HepG2 (cell line): Measurements from ENCODE around the gene GPR25. TPM values are rescaled to one million over a fixed set of nuclear protein-coding genes. Genes with fewer than 3 reads are reported as not detected.

ENCODE experiments used
- CTCF ChIP-seq: sonication (generic); formaldehyde crosslinking; IDR thresholded peaks from 2 replicates; pipeline ENCODE4 v1.5.0; 2020; ENCODE audit warnings: mild to moderate bottlenecking, missing genetic modification reagents, moderate library complexity
- FIP1L1 ChIP-seq: fragments of 200-400 bp; formaldehyde crosslinking; IDR thresholded peaks from 2 replicates; pipeline ENCODE4 v1.6.1; 2018; ENCODE audit warnings: low read depth, mild to moderate bottlenecking, low read length, moderate library complexity, borderline replicate concordance; ENCODE audit not compliant: insufficient read depth
- FOXA3 ChIP-seq: IDR thresholded peaks from 2 replicates; pipeline ENCODE4 v1.6.1; 2016; ENCODE audit warnings: missing genetic modification reagents, missing compliant biosample characterization
- FOXK2 ChIP-seq: fragments of 450-650 bp; IDR thresholded peaks from 2 replicates; pipeline ENCODE4 v1.6.1; 2016
- HBP1 ChIP-seq: IDR thresholded peaks from 2 replicates; pipeline ENCODE4 v1.6.1; 2016; ENCODE audit warnings: low read depth, control low read depth
- HINFP ChIP-seq: sonication (generic); formaldehyde crosslinking; IDR thresholded peaks from 2 replicates; pipeline ENCODE4 v1.4.0; 2020; ENCODE audit warnings: low read depth, mild to moderate bottlenecking, missing genetic modification reagents
- HNF4G ChIP-seq, 2 experiments: sonication (generic) in 1 of 2; formaldehyde crosslinking in 1 of 2; IDR thresholded peaks; 2 replicates each; pipeline versions ENCODE4 v1.4.0 to v1.6.1; 2011 to 2020; ENCODE audit warnings: borderline replicate concordance in 2 of 2, low read depth in 2 of 2, mild to moderate bottlenecking in 2 of 2, low read length in 1 of 2, missing genetic modification reagents in 1 of 2, moderate library complexity in 1 of 2
- HNRNPUL1 ChIP-seq: fragments of 200-400 bp; formaldehyde crosslinking; IDR thresholded peaks from 2 replicates; pipeline ENCODE4 v1.6.1; 2017; ENCODE audit warnings: low read depth, mild to moderate bottlenecking, low read length, moderate library complexity
- IKZF5 ChIP-seq: IDR thresholded peaks from 2 replicates; pipeline ENCODE4 v1.6.1; 2018; ENCODE audit warnings: missing genetic modification reagents, mild to moderate bottlenecking, missing compliant biosample characterization
- IRX3 ChIP-seq: sonication (generic); formaldehyde crosslinking; IDR thresholded peaks from 2 replicates; pipeline ENCODE4 v1.8.1; 2023; ENCODE audit warnings: mild to moderate bottlenecking, low read depth, missing genetic modification reagents, borderline replicate concordance
- KLF6 ChIP-seq: IDR thresholded peaks from 2 replicates; pipeline ENCODE4 v1.8.0; 2016; ENCODE audit warnings: missing biosample characterization, missing genetic modification reagents
- NCOA1 ChIP-seq: sonication (generic); formaldehyde crosslinking; IDR thresholded peaks from 2 replicates; pipeline ENCODE4 v1.9.0; 2021; ENCODE audit warnings: missing genetic modification reagents
- NCOA2 ChIP-seq: sonication (generic); formaldehyde crosslinking; IDR thresholded peaks from 2 replicates; pipeline ENCODE4 v1.8.0; 2022; ENCODE audit warnings: inconsistent platforms
- NR2F2 ChIP-seq: IDR thresholded peaks from 2 replicates; pipeline ENCODE4 v1.6.1; 2012; ENCODE audit warnings: low read depth, inconsistent platforms, borderline replicate concordance
- TSC22D2 ChIP-seq: sonication (generic); formaldehyde crosslinking; IDR thresholded peaks from 2 replicates; pipeline ENCODE4 v1.5.1; 2020; ENCODE audit warnings: missing genetic modification reagents, mild to moderate bottlenecking, borderline replicate concordance
- ZC3H13 ChIP-seq: sonication (generic); formaldehyde crosslinking; IDR thresholded peaks from 2 replicates; pipeline ENCODE4 v1.8.1; 2023; ENCODE audit warnings: mild to moderate bottlenecking, missing genetic modification reagents, moderate library complexity
- ZHX1 ChIP-seq: sonication (generic); formaldehyde crosslinking; IDR thresholded peaks from 2 replicates; pipeline ENCODE4 v1.8.1; 2022; ENCODE audit warnings: low read depth, mild to moderate bottlenecking, missing genetic modification reagents
- ZNF180 ChIP-seq: sonication (generic); formaldehyde crosslinking; IDR thresholded peaks from 2 replicates; pipeline ENCODE4 v1.4.0; 2020; ENCODE audit warnings: low read depth, missing genetic modification reagents, borderline replicate concordance
- ZNF3 ChIP-seq: IDR thresholded peaks from 2 replicates; pipeline ENCODE4 v1.7.0; 2017; ENCODE audit warnings: inconsistent platforms
- ZNF501 ChIP-seq: sonication (generic); formaldehyde crosslinking; IDR thresholded peaks from 2 replicates; pipeline ENCODE4 v1.5.1; 2020; ENCODE audit warnings: mild to moderate bottlenecking, moderate library complexity, missing genetic modification reagents
- ZNF841 ChIP-seq: sonication (generic); formaldehyde crosslinking; IDR thresholded peaks from 2 replicates; pipeline ENCODE4 v1.8.1; 2023; ENCODE audit warnings: missing genetic modification reagents, borderline replicate concordance
- polyA plus RNA-seq, 8 experiments: library from polyadenylated mRNA; depleted of rRNA in 3 of 8; stranded (reverse) in 7 of 8; unstranded in 1 of 8; fragments of >200 nt; fragmentation: Illumina TruSeq in 4 of 8; extraction: Trizol in 4 of 8; gene quantifications; 2 replicates each; pipeline versions ENCODE4 v1.2.1 to v1.2.3, GENCODE V29; 2011 to 2016; ENCODE audit warnings: low read depth in 4 of 8, missing spikeins in 1 of 8, mixed read lengths in 1 of 8; ENCODE audit not compliant: insufficient read depth in 1 of 8
- total RNA-seq, 5 experiments: library from RNA; depleted of rRNA; stranded (reverse); fragments of >200 nt; fragmentation: Illumina TruSeq; extraction: Trizol; gene quantifications; 2 replicates each; pipeline ENCODE4 v1.2.3, GENCODE V29; 2016; ENCODE audit warnings: low read depth in 1 of 5

Gene GPR25
- total and polyA plus RNA-seq, 2 of the 13 experiments (the other 11 are each of a cell fraction or from before 2014, with no cell fraction given): not detected

- TF ChIP-seq CTCF (CRISPR knock-in tag) (no peak), HNF4G (IDR thresholded peaks at IDR 0.05; ENCODE audit: borderline replicate concordance, low read depth, low read length) (no peak), HNF4G (CRISPR knock-in tag; IDR thresholded peaks at IDR 0.05; ENCODE audit: borderline replicate concordance, low read depth) (no peak), HNRNPUL1 (no peak), ZNF180 (CRISPR knock-in tag) (no peak), FIP1L1 (no peak), NCOA1 (CRISPR knock-in tag) (no peak), ZNF841 (CRISPR knock-in tag) (no peak), NCOA2 (peak; percentile 10; the same call in 1 of the 2 replicates), ZNF501 (peak; percentile 0; the same call in 1 of the 2 replicates), FOXK2 (no peak), KLF6 (CRISPR knock-in tag) (no peak), ZNF3 (CRISPR knock-in tag) (no peak), FOXA3 (CRISPR knock-in tag) (no peak), ZC3H13 (CRISPR knock-in tag) (no peak), IKZF5 (CRISPR knock-in tag) (no peak), HBP1 (CRISPR knock-in tag) (no peak), IRX3 (CRISPR knock-in tag) (no peak), HINFP (CRISPR knock-in tag) (no peak), ZHX1 (no peak), TSC22D2 (CRISPR knock-in tag) (no peak), NR2F2 (no peak)
These were observed 23.2 kb downstream of the GPR25 start (continued) for GRCh38 chr1:200895801-200896530.
